ENCODE results near the gene TAS2R39.
"Not testable (repeated sequence)": the region's sequence is repeated elsewhere in the genome, so short reads cannot be mapped to it uniquely, and the experiment has no call there.

Gene TAS2R39

DNA sequence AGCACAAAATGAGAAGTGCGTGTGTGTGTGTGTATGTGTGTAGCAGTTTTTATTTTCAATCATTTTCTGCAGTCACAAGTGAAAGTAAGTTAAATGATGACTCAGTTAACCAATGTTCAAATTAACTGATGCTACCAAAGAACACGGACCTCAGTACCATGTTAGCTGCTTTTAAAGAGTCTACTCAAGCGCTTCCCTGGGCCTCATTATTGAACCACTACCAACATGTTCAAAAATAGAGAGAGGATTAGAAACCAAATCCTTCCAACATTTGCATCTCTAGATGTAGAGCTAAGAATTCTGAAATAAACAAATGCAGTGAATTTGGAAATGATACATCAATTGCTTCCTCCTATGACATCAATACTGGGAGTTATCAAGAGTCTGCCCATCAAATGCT, at the start of gene TAS2R39:
Gene TAS2R39 (plus strand): TSS at position 396 of the 400 bp plus-strand sequence. CDS start 0 bp downstream, at position 396.
- DNase-seq (ENCODE audit: low spot score) = no peak

DNA sequence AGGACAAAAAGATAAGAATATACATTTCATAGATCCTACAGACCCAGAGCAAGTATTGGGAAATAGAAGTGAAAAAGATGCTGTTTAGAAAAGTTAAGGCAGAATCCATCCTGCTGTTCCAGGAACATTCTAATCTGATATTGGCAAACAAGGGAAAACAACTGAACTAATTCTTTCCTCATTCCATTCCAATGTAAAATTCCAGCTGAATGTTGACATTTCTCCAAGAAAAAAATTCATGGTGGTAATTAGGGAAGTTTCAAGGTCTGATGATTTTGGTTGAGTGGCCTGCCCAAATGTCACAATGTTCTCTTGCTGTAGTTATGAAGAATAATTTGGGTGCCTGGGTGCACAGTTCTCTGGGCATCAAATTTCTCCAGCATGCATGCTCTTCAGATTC, 36.1 kb upstream of the TAS2R39 start:
- no peak for DNase-seq (ENCODE audit: low spot score)

DNA sequence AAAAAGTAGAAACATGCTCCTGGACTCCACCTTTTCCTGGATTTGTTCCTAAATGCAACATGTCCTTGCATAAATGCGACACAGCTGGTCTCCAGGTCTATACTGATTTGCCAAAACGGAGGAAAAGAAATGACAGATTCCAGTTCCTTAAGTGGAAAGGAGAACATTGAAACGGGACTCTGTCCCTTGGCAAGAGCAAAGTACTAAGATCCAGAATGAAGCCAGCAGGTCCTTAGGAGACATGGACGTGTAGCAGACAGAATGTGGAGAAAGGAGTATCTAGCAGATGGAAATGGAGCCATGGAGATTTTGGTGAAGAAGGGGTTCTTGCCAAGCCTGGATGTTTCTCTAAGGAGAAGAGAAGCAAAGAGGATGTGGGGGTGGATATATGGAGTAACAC, 35.2 kb upstream of the TAS2R39 start:
- no peak for DNase-seq (ENCODE audit: low spot score)

DNA sequence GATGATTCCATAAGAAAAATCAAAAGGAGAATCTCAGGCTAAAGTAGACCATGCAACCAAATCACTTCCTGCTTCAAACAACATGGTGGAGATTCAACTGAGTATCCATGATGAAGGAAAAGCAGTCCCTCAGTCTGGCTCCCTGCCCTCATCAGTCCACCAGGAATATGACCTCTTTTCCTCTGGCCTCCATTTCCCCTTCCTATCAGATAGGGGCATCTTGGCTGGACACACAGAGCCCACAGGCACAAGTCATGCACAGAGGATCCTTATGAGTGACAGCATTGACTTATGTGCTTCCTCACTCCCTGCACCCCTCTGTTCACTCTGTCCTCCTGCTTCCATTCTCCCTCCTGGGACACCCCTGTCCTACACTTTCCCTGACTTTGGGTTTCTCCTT, 34.6 kb upstream of the TAS2R39 start:
- no peak for DNase-seq (ENCODE audit: low spot score)

DNA sequence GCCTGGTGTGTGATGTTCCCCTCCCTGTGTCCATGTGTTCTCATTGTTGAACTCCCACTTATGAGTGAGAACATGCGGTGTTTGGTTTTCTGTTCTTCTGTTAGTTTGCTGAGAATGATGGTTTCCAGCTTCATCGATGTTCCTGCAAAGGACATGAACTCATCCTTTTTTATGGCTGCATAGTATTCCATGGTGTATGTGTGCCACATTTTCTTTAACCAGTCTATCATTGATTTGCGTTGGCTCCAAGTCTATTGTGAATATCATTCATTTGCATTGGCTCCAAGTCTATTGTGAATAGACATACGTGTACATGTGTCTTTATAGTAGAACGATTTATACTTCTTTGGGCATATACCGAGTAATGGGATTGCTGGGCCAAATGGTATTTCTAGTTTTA, 32.5 kb upstream of the TAS2R39 start:
- not testable (repeated sequence) for DNase-seq (ENCODE audit: low spot score)

DNA sequence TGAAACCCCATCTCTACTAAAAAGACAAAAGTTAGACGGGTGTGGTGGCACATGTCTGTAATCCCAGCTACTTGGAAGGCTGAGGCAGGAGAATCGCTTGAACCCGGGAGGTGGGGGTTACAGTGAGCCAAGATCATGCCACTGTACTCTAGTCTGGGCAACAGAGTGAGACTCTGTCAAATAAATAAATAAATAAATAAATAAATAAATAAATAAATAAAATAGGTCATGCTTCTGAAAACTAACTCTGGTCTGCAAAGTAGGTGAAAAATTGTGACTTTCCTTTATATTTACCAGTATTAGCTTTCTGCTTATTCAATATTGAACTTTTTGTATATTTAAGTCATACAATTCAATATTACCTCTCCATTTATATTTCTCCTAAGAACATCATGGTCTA, 24.6 kb upstream of the TAS2R39 start:
- not testable (repeated sequence) for DNase-seq (ENCODE audit: low spot score)

DNA sequence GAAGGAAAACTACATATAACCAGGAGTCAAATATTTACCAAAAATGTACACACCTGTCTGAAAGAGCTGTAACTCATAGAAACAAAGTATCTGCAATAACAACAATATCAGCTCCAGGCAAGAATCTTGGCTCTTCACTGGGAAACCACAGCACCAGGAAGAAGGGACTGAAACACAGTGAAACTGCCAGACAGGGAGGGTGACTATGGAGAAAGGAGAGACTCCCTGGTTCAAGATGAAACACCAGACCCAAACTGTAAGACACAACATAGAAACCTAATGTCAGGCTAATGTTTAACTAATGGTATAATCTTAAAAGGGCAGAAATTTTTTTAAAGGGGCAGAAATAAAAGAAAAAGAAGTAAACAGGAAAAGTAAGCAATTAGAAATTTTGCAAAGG, 11.5 kb upstream of the TAS2R39 start:
- no peak for DNase-seq (ENCODE audit: low spot score)

DNA sequence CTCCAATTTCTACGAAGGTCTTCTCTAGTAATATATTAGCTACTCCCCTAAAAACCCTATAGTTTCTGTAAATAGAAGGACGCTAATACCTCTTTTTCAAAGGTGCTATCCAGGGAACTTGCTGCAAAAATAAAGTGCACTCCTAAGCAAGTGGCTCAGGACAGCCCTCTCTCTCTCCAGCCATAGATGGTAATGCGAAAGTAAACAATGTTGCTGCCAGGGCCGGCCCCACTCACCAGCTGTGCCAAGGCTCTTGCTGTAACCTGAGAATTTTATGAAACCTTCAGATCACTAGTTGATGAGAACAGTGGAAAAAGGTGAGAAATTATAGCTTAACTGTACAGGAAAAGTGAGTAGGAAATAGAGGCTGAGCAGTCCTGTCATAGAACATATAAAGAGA, 10.9 kb upstream of the TAS2R39 start:
- no peak for DNase-seq (ENCODE audit: low spot score)

DNA sequence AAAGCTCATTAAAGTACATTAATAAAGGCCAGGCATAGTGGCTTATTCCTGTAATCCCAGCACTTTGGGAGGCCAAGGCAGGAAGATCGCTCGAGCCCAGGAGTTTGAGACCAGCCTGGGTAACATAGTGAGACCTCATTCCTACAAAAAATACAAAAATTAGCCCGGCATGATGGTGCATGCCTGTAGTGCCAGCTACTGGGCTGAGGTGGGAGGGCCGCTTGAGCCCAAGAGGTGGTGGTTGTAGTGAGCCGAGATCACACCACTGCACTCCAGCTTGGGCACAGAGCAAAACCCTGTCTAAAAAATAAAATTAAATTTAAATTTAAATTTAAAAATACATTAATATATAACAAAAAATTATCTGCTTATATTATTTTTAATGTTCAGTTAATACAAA, 7.1 kb upstream of the TAS2R39 start:
- DNase-seq (ENCODE audit: low spot score) = no peak

DNA sequence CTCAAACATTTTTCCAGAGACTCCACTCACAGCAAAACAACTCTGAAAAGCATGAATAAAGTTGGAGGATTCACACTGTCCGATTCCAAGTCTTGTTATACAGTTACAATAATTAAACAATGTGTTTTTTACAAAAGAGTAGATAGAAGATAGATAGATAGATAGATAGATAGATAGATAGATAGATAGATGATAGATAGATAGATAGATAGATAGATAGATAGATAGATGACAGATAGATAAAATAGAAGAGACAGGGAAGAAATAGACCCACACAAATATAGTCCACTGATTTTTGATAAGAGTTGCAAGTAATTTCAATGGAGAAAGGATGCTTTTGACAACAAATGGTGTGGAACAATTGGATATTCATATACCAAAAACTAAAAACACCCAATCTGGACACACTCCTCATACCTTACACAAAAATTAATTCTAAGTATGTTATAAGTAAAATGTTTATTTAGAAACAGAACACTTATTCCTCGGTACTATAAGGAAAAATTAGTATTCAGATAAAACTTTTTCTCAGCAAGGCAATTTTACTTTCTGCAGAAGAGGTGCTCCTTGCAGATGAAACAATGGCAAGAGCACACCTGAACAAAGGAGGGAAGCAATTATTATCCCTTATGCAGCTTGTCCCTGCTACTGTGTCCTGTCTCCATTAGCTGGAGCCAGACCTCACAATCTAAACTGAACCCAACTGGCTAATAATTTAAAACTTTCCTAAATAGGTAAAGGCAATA, 5.7 kb upstream of the TAS2R39 start:
- no peak for DNase-seq (ENCODE audit: low spot score)

DNA sequence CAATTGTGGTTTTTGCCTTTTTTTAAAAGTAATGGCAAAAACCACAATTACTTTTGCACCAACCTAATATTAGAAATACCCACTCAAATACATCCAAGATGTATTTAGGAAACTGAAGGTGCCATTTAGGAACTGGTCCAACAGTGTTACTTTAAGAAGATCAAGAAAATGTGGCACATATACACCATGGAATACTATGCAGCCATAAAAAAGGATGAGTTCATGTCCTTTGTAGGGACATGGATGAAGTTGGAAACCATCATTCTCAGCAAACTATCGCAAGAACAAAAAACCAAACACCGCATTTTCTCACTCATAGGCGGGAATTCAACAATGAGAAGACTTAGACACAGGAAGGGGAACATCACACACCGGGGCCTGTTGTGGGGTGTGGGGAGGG, 2.4 kb upstream of the TAS2R39 start:
- DNase-seq (ENCODE audit: low spot score) = not testable (repeated sequence)

DNA sequence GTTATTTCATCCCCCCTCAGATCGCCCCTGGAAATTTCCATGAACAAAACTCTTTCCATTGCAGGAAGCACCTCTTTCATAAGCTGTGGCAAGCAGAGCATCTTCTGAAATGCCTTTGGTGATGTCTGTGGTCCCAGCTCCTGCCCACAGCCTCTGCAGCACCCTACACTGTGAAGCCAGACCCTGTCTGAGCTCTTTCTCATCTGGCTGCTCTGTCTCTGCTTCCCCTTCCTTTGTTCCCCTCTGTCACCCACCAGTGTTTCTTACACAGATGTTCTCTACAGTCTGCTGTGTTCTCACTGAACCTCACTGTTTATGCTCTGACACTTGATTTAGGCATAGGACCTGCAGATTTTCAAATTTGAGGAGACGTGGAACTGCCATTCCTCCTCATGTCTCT, 1.9 kb upstream of the TAS2R39 start:
- DNase-seq (ENCODE audit: low spot score) = no peak

DNA sequence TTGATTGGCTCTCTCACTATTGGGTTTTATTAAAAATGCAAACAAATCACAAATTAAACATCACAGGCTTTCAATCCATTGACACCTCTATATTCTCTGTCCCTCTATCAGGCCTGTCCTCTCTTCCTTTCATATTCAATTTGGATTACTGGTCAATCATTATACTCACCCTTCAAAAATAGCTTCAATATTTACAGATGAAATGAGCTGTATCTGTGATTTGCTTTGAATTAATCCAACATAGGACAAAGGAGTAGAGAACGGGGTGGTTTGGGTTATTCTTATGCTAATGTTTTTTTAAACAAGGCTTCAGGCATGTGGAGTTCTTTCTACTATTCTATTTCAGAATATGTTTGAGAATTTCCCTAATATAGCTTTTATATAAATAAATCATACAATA, 2.3 kb downstream of the TAS2R39 start:
- DNase-seq (ENCODE audit: low spot score) = no peak

DNA sequence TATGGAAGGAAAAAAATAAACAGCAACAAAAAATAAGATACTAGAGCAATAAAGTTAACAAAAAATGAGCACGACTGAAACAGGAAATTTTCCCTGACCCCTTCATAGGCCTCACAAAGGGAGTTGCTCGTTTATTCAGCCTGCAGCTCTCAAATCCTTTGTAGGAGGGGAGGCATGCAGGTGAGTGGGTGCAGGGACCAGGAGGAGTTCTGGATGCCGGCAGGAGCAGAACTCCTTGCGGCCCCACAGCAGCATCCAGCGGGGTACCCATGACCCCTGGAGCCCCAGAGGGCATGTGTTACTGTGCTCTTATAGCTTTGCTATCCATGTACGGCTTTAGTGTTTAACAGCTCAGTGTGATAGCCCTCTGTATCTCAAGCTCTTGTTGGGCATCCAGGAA, 5.8 kb downstream of the TAS2R39 start:
- no peak for DNase-seq (ENCODE audit: low spot score)

DNA sequence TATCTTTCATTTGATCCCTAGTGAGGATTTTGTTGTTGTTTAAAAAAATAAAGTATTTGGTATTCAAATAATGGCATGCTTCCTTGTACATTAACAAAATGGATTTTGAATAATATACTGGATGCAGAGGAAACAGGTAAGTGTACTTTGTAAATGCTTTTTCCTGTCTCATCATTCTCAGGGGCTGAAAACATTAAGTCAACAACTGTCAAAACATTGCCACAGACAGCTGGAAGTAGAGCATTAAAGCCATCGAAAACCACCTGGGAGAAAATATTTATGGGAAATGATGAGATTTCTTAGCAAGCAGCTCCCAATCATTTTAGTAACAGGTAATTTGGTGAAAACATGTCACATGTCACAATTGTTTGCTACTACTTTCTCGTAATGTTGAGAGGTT, 10.7 kb downstream of the TAS2R39 start:
- DNase-seq (ENCODE audit: low spot score) = no peak

DNA sequence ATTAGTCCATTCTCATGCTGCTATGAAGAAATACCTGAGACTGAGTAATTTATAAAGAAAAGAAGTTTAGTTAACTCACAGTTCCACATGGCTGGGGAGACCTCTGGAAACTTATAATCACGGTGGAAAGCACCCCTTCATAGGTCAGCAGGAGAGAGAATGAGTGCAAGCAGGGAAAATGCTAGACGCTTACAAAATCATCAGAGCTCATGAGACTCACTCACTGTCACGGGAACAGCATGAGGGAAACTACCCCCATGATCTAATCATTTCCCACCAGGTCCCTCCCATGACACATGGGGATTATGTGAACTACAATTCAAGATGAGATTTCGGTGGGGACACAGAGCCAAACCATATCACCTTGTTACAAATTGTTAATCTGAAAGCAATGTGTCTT, 15.8 kb downstream of the TAS2R39 start:
- DNase-seq (ENCODE audit: low spot score) = no peak

DNA sequence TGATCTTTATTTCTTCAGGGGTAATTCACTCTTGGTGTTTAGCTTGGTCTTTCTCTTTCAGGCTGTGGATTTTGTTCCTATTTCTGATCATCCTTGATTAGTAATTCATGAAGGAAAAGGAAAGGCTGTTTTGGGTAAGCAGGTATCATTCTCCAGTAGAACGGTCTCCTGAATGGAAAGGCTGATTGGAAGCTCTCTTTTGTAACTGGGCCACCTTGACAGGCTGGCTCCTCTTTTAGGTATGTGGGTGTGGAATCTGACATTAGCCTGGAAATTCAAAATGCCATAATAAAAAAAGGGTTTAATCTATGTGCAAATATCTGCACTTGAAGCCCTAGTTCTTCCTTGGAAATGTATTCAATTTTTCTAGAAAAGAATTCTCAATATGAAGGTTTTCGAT, 18.9 kb downstream of the TAS2R39 start:
- no peak for DNase-seq (ENCODE audit: low spot score)

DNA sequence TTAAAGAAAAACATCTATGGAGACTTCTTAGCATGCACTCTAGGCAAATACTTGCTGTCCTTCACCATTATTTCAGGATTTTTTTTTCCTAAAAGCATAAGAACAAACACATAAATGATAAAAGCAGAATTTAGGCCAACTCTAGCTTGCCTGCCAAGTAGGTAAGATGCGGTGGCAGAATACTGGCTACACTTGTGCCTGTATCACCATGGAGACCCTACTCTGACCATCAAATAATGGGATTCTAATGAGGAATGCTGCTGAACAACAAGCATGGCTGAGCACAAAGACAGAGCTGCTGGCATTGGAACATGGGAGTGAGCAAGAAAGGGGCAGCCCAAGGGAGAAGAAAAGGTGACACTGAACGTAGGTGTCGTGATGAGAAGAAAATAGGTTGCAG, 20.2 kb downstream of the TAS2R39 start:
- no peak for DNase-seq (ENCODE audit: low spot score)

DNA sequence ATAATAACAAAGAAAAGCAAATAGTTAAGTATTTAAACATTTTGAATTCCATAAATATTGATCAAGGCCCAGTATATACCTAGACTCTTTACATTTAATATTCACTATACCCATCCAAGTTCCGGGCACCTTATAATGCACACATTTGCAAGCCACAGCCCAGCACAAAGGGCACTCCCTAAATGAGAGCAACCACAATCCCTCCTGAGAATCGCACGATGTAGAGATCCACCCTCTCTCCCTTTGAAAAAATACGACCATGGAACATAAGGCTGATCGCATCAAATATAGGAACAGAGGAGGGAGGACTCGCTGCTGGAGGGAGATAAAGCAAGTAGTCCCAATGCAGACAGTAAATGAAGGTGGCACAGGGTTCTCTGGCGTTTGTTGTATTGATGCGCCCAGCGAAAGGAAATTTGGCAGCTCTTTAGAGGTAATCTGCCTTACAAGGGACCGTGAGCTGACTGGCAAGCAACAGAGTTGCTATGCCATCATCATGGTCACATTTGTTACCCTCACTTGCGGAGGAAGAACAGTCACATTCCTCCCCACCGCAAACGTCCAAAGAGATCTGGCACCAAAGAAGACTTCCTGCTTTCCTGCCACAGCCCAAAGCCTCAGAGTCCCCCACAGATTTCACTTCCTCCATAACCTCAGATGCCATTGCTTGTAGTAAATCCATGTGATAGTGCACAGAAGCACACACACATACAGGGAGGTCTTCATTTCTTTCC, 22.5 kb downstream of the TAS2R39 start:
- peak; percentile 21 for DNase-seq (ENCODE audit: low spot score)

DNA sequence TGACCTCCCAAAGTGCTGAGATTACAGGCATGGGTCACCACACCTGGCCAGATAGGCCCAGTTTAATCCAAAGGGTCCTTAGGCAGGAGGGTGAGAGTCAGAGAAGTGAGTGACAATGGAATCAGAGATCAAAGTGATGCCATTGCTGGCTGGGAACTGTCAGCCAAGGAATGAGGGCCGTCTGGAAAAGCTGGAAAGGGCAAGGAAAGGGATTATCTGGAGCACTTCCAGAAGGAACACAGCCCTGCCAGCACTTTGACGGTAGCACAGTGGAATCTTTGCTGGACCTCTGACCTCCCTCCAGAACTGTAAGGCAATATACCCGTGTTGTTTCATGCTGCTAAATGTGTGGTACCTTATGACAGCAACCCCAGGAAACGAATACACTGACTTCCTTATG, 27.3 kb downstream of the TAS2R39 start:
- no peak for DNase-seq (ENCODE audit: low spot score)

DNA sequence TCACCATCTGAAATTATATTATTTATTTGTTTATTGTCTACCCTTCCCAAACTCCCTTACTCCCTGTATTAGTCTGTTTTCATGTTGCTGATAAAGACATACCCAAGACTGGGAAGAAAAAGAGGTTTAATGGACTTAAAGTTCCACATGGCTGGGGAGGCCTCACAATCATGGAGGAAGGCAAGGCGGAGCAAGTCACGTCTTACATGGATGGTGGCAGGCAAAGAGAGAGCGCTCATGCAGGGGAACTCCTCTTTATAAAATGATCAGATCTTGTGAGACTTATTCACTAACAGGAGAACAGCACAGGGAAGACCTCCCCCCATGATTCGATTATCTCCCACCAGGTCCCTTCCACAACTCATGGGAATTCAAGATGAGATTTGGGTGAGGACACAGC, 30.3 kb downstream of the TAS2R39 start:
- DNase-seq (ENCODE audit: low spot score) = not testable (repeated sequence)

DNA sequence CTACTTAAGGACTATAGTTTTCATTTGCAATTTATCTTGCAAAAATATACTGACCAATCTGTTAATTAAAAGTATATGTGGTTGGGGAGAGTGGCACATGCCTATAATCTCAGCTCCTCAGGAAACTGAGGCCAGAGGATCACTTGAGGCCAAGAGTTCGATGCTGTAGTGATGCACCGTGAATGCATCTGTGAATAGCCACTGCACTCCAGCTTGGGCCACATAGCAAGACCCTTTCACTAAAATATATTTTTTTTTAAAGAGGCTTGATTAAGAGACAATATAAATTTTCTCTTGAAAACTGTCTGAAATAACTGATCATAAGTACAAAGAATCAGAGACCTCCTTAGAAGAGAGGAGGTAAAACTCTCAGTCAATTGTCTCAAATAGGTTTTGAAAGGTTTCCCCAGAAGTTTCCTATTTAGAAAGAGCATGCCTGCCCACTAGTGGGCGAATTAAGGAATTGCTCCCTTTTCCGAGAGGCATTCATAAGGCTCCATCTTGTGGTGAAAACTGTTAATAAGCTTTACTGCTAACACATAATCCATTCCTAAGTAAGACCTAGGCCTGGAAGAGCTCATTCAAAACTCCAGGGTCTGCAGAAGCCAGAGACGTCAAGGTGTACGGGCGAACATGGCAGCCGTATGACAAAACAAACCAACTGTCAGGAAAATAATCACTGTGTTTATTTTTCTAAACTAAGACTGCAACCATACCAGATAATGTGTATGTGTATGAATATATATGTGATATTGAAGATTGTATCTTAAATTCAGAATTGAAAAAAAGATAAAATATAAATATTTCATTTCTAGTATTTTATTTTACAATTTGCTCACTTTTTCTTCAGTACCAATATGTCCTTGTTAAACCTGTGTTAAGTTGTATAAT, 31.8 kb downstream of the TAS2R39 start:
- peak; percentile 83 for DNase-seq (ENCODE audit: low spot score)

DNA sequence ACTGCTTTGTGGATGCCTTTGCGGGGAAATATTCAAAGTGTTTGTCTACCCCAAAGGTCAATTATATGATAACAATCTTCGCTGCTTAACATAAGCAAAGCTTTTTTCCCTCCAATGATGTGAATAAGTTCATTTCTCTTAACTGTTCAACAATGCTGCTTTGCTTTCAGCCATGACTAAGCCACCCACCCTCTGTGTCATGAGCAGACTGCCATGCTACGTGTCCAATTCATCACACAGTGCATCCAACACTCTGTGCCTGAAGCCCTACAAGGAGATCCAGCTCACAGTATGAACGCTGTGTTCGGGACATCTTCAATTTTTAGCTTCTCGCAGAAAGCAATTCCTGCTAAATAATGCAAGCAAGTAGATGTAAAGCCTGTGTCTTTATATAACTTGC, 32.9 kb downstream of the TAS2R39 start:
- DNase-seq (ENCODE audit: low spot score) = no peak
